B cell (primary cell): ENCODE results near the gene PTGER2. TPM values are rescaled to one million over a fixed set of nuclear protein-coding genes. Genes with fewer than 3 reads are reported as not detected.

Experiments used
- ATAC-seq: fragments of 200-7000 bp; cut with Tn5 transposase; one replicate; pipeline ENCODE4 v1.10.0; 2021; ENCODE audit warnings: low read depth, mild to moderate bottlenecking, moderate number of reproducible peaks, moderate library complexity
- CTCF ChIA-PET: fragments of 350-600 bp; sonication (Branson Sonifier 250); formaldehyde crosslinking; loops from one replicate; lab custom pipeline; 2021; ENCODE audit warnings: antibody characterized with exemption, inconsistent platforms; lab: Charles Lee
- POLR2A ChIA-PET: fragments of 350-600 bp; sonication (Branson Sonifier 250); formaldehyde crosslinking; loops from one replicate; lab custom pipeline; 2021; ENCODE audit warnings: antibody characterized with exemption; lab: Charles Lee
- DNase-seq: peaks from one replicate; pipeline ENCODE4 v3.0.0; 2013
- H2AFZ ChIP-seq: 2 replicates; pipeline ENCODE4 v1.6.1; 2012; ENCODE audit warnings: mild to moderate bottlenecking, low read depth, low read length; ENCODE audit not compliant: insufficient read depth, poor library complexity, severe bottlenecking
- H3K27ac ChIP-seq, 2 donors: 1 replicate in 1 of 2; 2 replicates in 1 of 2; pipeline ENCODE4 v1.5.1; 2012 to 2013; ENCODE audit warnings: low read length in 2 of 2, mild to moderate bottlenecking in 2 of 2, moderate library complexity in 1 of 2
- H3K27me3 ChIP-seq, 4 experiments: fragments of 200-600 bp in 1 of 4; sonication (generic) in 1 of 4; replicated peaks in 1 of 4; 1 replicate in 2 of 4; 2 replicates in 2 of 4; pipeline versions ENCODE4 v1.6.1 to v1.7.0; 2013 to 2016; ENCODE audit warnings: low read length in 3 of 4, mild to moderate bottlenecking in 2 of 4, mixed read lengths in 1 of 4, moderate library complexity in 1 of 4; ENCODE audit not compliant: insufficient read depth in 4 of 4, control insufficient read depth in 3 of 4; ENCODE audit errors: control extremely low read depth in 1 of 4
- H3K36me3 ChIP-seq, 2 experiments: replicated peaks in 1 of 2; 1 replicate in 1 of 2; 2 replicates in 1 of 2; pipeline versions ENCODE4 v1.6.1 to v1.7.1; 2013; ENCODE audit warnings: low read length in 1 of 2; ENCODE audit not compliant: insufficient read depth in 2 of 2, control insufficient read depth in 1 of 2; ENCODE audit errors: control extremely low read depth in 1 of 2, extremely low read depth in 1 of 2
- H3K4me1 ChIP-seq, 2 donors: fragments of 200-600 bp in 1 of 2; sonication (generic) in 1 of 2; 1 replicate in 1 of 2; 2 replicates in 1 of 2; pipeline versions ENCODE4 v1.5.1 to v1.6.1; 2013 to 2017; ENCODE audit warnings: low read length in 2 of 2; ENCODE audit not compliant: control insufficient read depth in 2 of 2, insufficient read depth in 2 of 2
- H3K4me2 ChIP-seq: replicated peaks from 2 replicates; pipeline ENCODE3; 2012; ENCODE audit warnings: mild to moderate bottlenecking, low read depth, low read length; ENCODE audit not compliant: poor library complexity, severe bottlenecking
- H3K4me3 ChIP-seq, 5 experiments: fragments of 200-600 bp in 1 of 5; sonication (generic) in 1 of 5; 1 replicate in 3 of 5; 2 replicates in 2 of 5; pipeline versions ENCODE4 v1.5.1 to v1.7.0; 2011 to 2016; ENCODE audit warnings: low read length in 4 of 5, mild to moderate bottlenecking in 4 of 5, low read depth in 2 of 5, control low read depth in 1 of 5, moderate library complexity in 1 of 5; ENCODE audit not compliant: insufficient read depth in 1 of 5; ENCODE audit errors: control extremely low read depth in 1 of 5, extremely low read depth in 1 of 5
- H3K79me2 ChIP-seq: fragments of 200-600 bp; sonication (generic); one replicate; pipeline ENCODE4 v1.6.0; 2016; ENCODE audit warnings: low read length; ENCODE audit not compliant: control insufficient read depth, insufficient read depth
- H3K9ac ChIP-seq: fragments of 200-600 bp; sonication (generic); 2 replicates; pipeline ENCODE4 v1.6.1; 2017; ENCODE audit warnings: mild to moderate bottlenecking, low read length, moderate library complexity
- H3K9me3 ChIP-seq, 3 donors: one replicate each; pipeline versions ENCODE4 v1.6.1 to v1.7.1; 2013; ENCODE audit warnings: low read length in 2 of 3; ENCODE audit not compliant: control insufficient read depth in 2 of 3, insufficient read depth in 1 of 3; ENCODE audit errors: control extremely low read depth in 1 of 3
- H4K20me1 ChIP-seq: 2 replicates; pipeline ENCODE4 v1.6.0; 2012; ENCODE audit warnings: mild to moderate bottlenecking, low read length; ENCODE audit not compliant: insufficient read depth, control insufficient read depth, poor library complexity, severe bottlenecking
- H3K27ac Mint-ChIP-seq: one replicate; pipeline ENCODE4 v1.8.0; 2021; ENCODE audit warnings: mixed read lengths
- H3K27me3 Mint-ChIP-seq: one replicate; pipeline ENCODE4 v1.8.0; 2021; ENCODE audit warnings: mixed read lengths
- H3K4me1 Mint-ChIP-seq: one replicate; pipeline ENCODE4 v1.8.0; 2021; ENCODE audit warnings: mixed read lengths
- H3K4me3 Mint-ChIP-seq: one replicate; pipeline ENCODE4 v1.8.0; 2021; ENCODE audit warnings: mixed read lengths
- H3K9me3 Mint-ChIP-seq: one replicate; pipeline ENCODE4 v1.8.0; 2022; ENCODE audit warnings: mixed read lengths; ENCODE audit not compliant: insufficient read depth
- CTCF ChIP-seq: fragments of 200-600 bp; IDR thresholded peaks from one replicate; pipeline ENCODE4 v1.8.0; 2022; ENCODE audit warnings: antibody characterized with exemption, mild to moderate bottlenecking
- EZH2 ChIP-seq: IDR thresholded peaks from 2 replicates; pipeline ENCODE4 v1.6.1; 2012; ENCODE audit warnings: borderline replicate concordance, low read depth, mild to moderate bottlenecking, moderate library complexity, low read length; ENCODE audit not compliant: insufficient read depth, poor library complexity, severe bottlenecking
- WGBS: methylation state at CpG from one replicate; pipeline ENCODE4 v1.1.5; 2013; ENCODE audit warnings: missing lambda C conversion rate; ENCODE audit not compliant: insufficient coverage; 5-methylcytosine and 5-hydroxymethylcytosine counted together
- intact Hi-C: fragments of 100-400 bp; cut with micrococcal nuclease; formaldehyde crosslinking; loops from one replicate; pipeline ENCODE4 v1.10.0; 2022
- polyA plus RNA-seq: library from polyadenylated mRNA; depleted of rRNA; stranded (reverse); fragments of >200 nt; gene quantifications from 2 replicates; pipeline ENCODE4 v1.2.3, GENCODE V29; 2012
- total RNA-seq, 2 donors: library from RNA; stranded (reverse); fragments of 120-200 nt in 1 of 2; gene quantifications; 1 replicate in 1 of 2; 2 replicates in 1 of 2; pipeline versions ENCODE4 v1.2.3 to v1.2.4, GENCODE V29; 2013 to 2022

The PTGER2 gene
- total and polyA plus RNA-seq, 2 donors (not counting 1 experiment from before 2014, with no cell fraction given) = 0.32 to 0.92 TPM

GRCh38 chr14:52349731-52350130 is 35.6 kb downstream of the PTGER2 start:
- Mint-ChIP-seq H3K27ac (no peak overlapping the region), H3K27me3 (peaks cover 32% of the 10 kb centered on the region), H3K4me1 (no peaks in the 10 kb centered on the region), H3K9me3 (no peaks in the 10 kb centered on the region), H3K4me3 (no peak overlapping the region)
- Histone ChIP-seq H3K27me3 (peaks cover 0 to 18% (median 5%) of the 10 kb centered on the region in 4 experiments), H3K4me1 (no peaks in the 10 kb centered on the region), H3K79me2 (no peaks in the 10 kb centered on the region), H3K9me3 (peaks cover 0 to 1% (median 0%) of the 10 kb centered on the region in 3 donors), H3K4me3 (no peak overlapping the region), H3K36me3 (no peaks in the 10 kb centered on the region), H3K9ac (no peak overlapping the region), H3K4me2 (no peak overlapping the region), H2AFZ (no peak overlapping the region), H3K27ac (no peak overlapping the region), H4K20me1 (no peaks in the 10 kb centered on the region)
- CTCF ChIA-PET = no interaction called here
- DNase-seq = no peak
- intact Hi-C loops = no loop called here
- no peak for ATAC-seq
- POLR2A ChIA-PET = no interaction called here
- no CpG with 5 or more reads among the region's 2 CpGs for WGBS
- TF ChIP-seq CTCF = no peak
- TF ChIP-seq EZH2 = no peak

GRCh38 chr14:52350445-52350844 is 36.3 kb downstream of the PTGER2 start:
- Histone ChIP-seq H3K36me3 (no peaks in the 10 kb centered on the region), H3K79me2 (no peaks in the 10 kb centered on the region), H3K9ac (no peak overlapping the region), H3K4me1 (no peaks in the 10 kb centered on the region), H2AFZ (no peak overlapping the region), H3K9me3 (peaks cover 0 to 1% (median 0%) of the 10 kb centered on the region in 3 donors), H3K4me2 (no peak overlapping the region), H3K4me3 (no peak overlapping the region), H3K27ac (no peak overlapping the region), H3K27me3 (peaks cover 0 to 23% (median 7%) of the 10 kb centered on the region in 4 experiments), H4K20me1 (no peaks in the 10 kb centered on the region)
- ATAC-seq (no peak), DNase-seq (no peak)
- Mint-ChIP-seq H3K27ac (no peak overlapping the region), H3K27me3 (peaks cover 31% of the 10 kb centered on the region), H3K4me3 (no peak overlapping the region), H3K9me3 (no peaks in the 10 kb centered on the region), H3K4me1 (no peaks in the 10 kb centered on the region)
- CTCF ChIA-PET = no interaction called here
- TF ChIP-seq CTCF (no peak), EZH2 (no peak)
- 67% methylated on average over 1 of the region's 3 CpGs for WGBS
- intact Hi-C loops = no loop called here
- POLR2A ChIA-PET = no interaction called here
